ENCODE measurements around the gene SLC12A4.

GRCh38 chr16:67975321-67976105, 7.1 kb upstream of the SLC12A4 start:
- no peak for TF ChIP-seq EP300 (IDR thresholded peaks at IDR 0.05)
- TF ChIP-seq, protein P1, sequence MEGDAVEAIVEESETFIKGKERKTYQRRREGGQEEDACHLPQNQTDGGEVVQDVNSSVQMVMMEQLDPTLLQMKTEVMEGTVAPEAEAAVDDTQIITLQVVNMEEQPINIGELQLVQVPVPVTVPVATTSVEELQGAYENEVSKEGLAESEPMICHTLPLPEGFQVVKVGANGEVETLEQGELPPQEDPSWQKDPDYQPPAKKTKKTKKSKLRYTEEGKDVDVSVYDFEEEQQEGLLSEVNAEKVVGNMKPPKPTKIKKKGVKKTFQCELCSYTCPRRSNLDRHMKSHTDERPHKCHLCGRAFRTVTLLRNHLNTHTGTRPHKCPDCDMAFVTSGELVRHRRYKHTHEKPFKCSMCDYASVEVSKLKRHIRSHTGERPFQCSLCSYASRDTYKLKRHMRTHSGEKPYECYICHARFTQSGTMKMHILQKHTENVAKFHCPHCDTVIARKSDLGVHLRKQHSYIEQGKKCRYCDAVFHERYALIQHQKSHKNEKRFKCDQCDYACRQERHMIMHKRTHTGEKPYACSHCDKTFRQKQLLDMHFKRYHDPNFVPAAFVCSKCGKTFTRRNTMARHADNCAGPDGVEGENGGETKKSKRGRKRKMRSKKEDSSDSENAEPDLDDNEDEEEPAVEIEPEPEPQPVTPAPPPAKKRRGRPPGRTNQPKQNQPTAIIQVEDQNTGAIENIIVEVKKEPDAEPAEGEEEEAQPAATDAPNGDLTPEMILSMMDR (IDR thresholded peaks at IDR 0.05), result no peak
- no peak for TF ChIP-seq POLR2A (IDR thresholded peaks at IDR 0.05)

Measured in suprapubic skin (tissue), 3 donors.